Fibroblast of lung (primary cell): ENCODE measurements around the gene SPON2.

Experiments
- EZH2 ChIP-seq: IDR thresholded peaks from 2 replicates; pipeline ENCODE4 v1.5.1; 2012; ENCODE audit warnings: low read length, control low read depth, mild to moderate bottlenecking; ENCODE audit errors: missing control alignments
- TF ChIP-seq, protein P1 (sequence below), 2 donors: IDR thresholded peaks in 1 of 2; conservative IDR thresholded peaks in 1 of 2; 1 replicate in 1 of 2; 2 replicates in 1 of 2; pipeline ENCODE4 v1.5.1; 2011 to 2012; ENCODE audit warnings: low read length in 2 of 2, control low read depth in 1 of 2, inconsistent platforms in 1 of 2, low read depth in 1 of 2, mild to moderate bottlenecking in 1 of 2

- TF ChIP-seq, protein P1, sequence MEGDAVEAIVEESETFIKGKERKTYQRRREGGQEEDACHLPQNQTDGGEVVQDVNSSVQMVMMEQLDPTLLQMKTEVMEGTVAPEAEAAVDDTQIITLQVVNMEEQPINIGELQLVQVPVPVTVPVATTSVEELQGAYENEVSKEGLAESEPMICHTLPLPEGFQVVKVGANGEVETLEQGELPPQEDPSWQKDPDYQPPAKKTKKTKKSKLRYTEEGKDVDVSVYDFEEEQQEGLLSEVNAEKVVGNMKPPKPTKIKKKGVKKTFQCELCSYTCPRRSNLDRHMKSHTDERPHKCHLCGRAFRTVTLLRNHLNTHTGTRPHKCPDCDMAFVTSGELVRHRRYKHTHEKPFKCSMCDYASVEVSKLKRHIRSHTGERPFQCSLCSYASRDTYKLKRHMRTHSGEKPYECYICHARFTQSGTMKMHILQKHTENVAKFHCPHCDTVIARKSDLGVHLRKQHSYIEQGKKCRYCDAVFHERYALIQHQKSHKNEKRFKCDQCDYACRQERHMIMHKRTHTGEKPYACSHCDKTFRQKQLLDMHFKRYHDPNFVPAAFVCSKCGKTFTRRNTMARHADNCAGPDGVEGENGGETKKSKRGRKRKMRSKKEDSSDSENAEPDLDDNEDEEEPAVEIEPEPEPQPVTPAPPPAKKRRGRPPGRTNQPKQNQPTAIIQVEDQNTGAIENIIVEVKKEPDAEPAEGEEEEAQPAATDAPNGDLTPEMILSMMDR (conservative IDR thresholded peaks at IDR 0.05 in 1 of 2, IDR thresholded peaks at IDR 0.05 in 1 of 2; ENCODE audit: low read depth in 1 of 2, low read length in 2 of 2) = no peak
- TF ChIP-seq EZH2 = no peak
Measured at GRCh38 chr4:1216076-1216614, 43.8 kb upstream of the SPON2 start.
